HL-60 (cell line): ENCODE data around the gene TPO.
"Not testable (repeated sequence)": the region's sequence is repeated elsewhere in the genome, so short reads cannot be mapped to it uniquely, and the experiment has no call there.

Experiments
- DNase-seq, 2 experiments: peaks; one replicate each; pipeline ENCODE4 v3.0.0-alpha.2; 2010 to 2020; ENCODE audit warnings: low read depth in 1 of 2, low spot score in 1 of 2
- H3K27ac ChIP-seq: fragments of 250-450 bp; sonication (Bioruptor Pico); replicated peaks from 2 replicates; pipeline ENCODE4 v1.5.1; 2020; ENCODE audit warnings: mild to moderate bottlenecking, moderate library complexity
- H3K27me3 ChIP-seq: fragments of 250-450 bp; sonication (Bioruptor Pico); 2 replicates; pipeline ENCODE4 v1.5.1; 2021; ENCODE audit warnings: mild to moderate bottlenecking, moderate library complexity; ENCODE audit not compliant: insufficient read depth, poor library complexity, severe bottlenecking
- H3K4me3 ChIP-seq: replicated peaks from 2 replicates; pipeline ENCODE4 v1.5.1; 2011; ENCODE audit warnings: mild to moderate bottlenecking, control low read depth, low read length; ENCODE audit not compliant: insufficient read depth
- GABPA ChIP-seq: IDR thresholded peaks from 2 replicates; pipeline ENCODE4 v1.6.1; 2012; ENCODE audit warnings: low read depth
- POLR2AphosphoS5 ChIP-seq: IDR thresholded peaks from 2 replicates; pipeline ENCODE4 v1.6.1; 2012; ENCODE audit warnings: low read depth
- SPI1 ChIP-seq: IDR thresholded peaks from 2 replicates; pipeline ENCODE4 v1.6.1; 2012; ENCODE audit warnings: low read depth, mild to moderate bottlenecking, borderline replicate concordance
- TF ChIP-seq, protein P1 (sequence below): IDR thresholded peaks from 2 replicates; pipeline ENCODE4 v1.6.1; 2012; ENCODE audit warnings: low read depth; ENCODE audit not compliant: insufficient replicate concordance
- TF ChIP-seq, protein P2 (sequence below): IDR thresholded peaks from one replicate; pipeline ENCODE4 v1.5.1; 2011; ENCODE audit warnings: low read length, control low read depth, inconsistent platforms; ENCODE audit not compliant: insufficient read depth

TPO gene

DNA sequence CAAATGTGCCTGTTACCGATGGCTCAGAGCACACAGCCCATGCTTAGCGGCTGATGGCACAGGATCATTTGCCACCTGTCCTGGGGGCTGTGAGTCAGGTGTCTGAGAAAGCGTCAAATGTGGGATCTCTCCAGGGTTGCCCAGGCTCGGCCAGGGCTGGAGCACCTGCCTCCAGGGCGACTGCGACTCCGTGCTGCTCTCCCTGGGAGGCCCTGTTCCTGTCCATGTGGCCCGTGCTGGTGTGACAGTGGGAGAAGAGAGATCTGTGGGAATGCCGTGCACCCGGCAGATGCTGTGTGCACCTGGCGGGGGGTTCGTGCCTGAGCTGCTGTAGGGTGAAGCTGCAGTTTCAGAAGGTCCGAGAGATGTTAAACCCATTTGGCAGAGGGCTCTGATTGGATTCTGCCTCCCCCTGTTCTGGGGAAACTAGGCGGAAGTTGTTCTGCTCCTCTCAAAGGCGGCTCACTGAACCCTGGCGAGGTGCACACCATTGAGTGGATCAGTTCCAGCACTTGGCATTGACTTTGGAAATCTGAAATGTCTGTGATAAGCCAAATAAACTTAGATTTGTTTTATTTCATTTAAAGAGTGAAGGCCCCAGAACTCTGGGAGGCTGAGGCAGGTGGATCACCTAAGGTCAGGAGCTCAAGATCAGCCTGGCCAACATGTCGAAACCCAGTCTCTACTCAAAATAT is 34.7 kb upstream of the TPO start:
- Histone ChIP-seq H3K4me3 (no peak overlapping the region), H3K27me3 (no peaks in the 10 kb centered on the region), H3K27ac (no peak overlapping the region)
- no peak for DNase-seq
- TF ChIP-seq, protein P1, sequence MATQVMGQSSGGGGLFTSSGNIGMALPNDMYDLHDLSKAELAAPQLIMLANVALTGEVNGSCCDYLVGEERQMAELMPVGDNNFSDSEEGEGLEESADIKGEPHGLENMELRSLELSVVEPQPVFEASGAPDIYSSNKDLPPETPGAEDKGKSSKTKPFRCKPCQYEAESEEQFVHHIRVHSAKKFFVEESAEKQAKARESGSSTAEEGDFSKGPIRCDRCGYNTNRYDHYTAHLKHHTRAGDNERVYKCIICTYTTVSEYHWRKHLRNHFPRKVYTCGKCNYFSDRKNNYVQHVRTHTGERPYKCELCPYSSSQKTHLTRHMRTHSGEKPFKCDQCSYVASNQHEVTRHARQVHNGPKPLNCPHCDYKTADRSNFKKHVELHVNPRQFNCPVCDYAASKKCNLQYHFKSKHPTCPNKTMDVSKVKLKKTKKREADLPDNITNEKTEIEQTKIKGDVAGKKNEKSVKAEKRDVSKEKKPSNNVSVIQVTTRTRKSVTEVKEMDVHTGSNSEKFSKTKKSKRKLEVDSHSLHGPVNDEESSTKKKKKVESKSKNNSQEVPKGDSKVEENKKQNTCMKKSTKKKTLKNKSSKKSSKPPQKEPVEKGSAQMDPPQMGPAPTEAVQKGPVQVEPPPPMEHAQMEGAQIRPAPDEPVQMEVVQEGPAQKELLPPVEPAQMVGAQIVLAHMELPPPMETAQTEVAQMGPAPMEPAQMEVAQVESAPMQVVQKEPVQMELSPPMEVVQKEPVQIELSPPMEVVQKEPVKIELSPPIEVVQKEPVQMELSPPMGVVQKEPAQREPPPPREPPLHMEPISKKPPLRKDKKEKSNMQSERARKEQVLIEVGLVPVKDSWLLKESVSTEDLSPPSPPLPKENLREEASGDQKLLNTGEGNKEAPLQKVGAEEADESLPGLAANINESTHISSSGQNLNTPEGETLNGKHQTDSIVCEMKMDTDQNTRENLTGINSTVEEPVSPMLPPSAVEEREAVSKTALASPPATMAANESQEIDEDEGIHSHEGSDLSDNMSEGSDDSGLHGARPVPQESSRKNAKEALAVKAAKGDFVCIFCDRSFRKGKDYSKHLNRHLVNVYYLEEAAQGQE, result no peak
- no peak for TF ChIP-seq GABPA
- TF ChIP-seq, protein P2, sequence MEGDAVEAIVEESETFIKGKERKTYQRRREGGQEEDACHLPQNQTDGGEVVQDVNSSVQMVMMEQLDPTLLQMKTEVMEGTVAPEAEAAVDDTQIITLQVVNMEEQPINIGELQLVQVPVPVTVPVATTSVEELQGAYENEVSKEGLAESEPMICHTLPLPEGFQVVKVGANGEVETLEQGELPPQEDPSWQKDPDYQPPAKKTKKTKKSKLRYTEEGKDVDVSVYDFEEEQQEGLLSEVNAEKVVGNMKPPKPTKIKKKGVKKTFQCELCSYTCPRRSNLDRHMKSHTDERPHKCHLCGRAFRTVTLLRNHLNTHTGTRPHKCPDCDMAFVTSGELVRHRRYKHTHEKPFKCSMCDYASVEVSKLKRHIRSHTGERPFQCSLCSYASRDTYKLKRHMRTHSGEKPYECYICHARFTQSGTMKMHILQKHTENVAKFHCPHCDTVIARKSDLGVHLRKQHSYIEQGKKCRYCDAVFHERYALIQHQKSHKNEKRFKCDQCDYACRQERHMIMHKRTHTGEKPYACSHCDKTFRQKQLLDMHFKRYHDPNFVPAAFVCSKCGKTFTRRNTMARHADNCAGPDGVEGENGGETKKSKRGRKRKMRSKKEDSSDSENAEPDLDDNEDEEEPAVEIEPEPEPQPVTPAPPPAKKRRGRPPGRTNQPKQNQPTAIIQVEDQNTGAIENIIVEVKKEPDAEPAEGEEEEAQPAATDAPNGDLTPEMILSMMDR, result no peak
- no peak for TF ChIP-seq SPI1
- no peak for TF ChIP-seq POLR2AphosphoS5

DNA sequence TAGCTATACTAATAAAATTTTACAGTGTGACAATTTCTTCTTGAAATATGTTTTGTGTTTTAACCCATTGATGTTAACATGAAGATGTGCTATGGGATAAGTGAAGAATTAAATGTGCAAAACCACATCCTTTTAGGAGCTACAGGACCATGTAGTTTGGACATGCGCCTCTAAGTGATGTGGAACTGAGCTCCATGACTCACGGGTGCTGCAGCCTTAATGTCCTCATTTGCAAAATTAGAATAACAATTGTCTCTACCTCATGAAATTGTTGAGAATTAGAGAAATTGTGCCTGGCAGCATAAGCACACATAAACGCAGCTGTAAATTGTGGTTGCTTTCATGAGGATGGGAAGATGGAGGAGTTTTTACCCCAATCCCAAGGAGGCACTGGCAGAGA is 31.6 kb upstream of the TPO start:
- H3K27me3 ChIP-seq, result no peaks in the 10 kb centered on the region
- H3K27ac ChIP-seq, result no peak overlapping the region
- no peak for DNase-seq
- no peak overlapping the region for H3K4me3 ChIP-seq
- TF ChIP-seq, protein P2, result no peak
- TF ChIP-seq, protein P1, result no peak
- TF ChIP-seq POLR2AphosphoS5 (no peak), SPI1 (no peak), GABPA (no peak)

DNA sequence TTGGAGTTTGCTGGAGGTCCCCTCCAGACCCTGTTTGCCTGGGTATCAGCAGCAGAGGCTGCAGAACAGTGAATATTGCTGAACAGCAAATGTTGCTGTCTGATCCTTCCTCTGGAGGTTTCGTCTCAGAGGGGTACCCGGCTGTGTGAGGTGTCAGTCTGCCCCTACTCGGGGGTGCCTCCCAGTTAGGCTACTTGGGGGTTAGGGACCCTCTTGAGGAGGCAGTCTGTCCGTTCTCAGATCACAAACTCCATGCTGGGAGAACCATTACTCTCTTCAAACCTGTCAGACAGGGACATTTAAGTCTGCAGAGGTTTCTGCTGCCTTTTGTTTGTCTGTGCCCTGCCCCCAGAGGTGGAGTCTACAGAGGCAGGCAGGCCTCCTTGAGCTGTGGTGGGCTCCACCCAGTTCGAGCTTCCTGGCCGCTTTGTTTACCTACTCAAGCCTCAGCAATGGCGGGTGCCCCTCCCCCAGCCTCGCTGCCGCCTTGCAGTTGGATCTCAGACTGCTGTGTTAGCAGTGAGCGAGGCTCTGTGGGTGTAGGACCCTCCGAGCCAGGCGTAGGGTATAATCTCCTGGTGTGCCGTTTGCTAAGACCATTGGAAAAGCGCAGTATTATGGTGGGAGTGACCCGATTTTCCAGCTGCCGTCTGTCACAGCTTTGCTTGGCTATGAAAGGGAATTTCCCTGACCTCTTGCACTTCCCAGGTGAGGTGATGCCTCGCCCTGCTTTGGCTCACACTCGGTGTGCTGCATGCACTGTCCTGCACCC is 25.1 kb upstream of the TPO start:
- not testable (repeated sequence) for DNase-seq, H3K27ac ChIP-seq, H3K27me3 ChIP-seq, H3K4me3 ChIP-seq

DNA sequence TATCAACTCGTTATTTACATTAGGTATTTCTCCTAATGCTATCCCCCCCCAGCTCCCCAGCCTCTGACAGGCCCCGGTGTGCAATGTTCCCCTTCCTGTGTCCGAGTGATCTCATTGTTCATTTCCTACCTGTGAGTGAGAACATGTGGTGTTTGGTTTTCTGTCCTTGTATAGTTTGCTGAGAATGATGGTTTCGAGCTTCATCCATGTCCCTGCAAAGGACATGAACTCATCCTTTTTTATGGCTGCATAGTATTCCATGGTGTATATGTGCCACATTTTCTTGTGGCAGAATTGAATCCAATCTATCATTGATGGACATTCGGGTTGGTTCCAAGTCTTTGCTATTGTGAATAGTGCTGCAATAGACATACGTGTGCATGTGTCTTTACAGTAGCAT is 23.1 kb upstream of the TPO start:
- not testable (repeated sequence) for H3K27ac ChIP-seq, H3K27me3 ChIP-seq, DNase-seq, H3K4me3 ChIP-seq

DNA sequence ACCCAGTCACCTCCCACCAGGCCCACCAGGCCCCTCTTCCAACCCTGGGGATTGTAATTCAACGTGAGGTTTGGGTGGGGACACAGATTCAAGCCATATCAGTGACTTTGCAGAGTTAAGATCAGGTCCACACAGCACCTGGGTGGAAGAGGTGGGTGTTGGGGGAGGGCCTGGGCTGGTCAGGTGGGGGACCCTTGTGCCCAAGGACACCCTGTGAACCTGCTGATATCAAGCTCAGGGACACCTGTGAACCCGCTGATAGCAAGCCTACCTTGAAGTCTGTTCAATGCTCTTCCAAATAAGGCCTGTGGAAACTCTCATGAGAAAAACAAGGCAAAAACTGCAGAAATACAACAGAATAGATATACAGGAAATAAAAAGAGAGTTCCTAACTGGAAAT is 19.9 kb upstream of the TPO start:
- DNase-seq, result no peak
- Histone ChIP-seq H3K27ac (no peak overlapping the region), H3K27me3 (no peaks in the 10 kb centered on the region), H3K4me3 (no peak overlapping the region)
- TF ChIP-seq GABPA (no peak), POLR2AphosphoS5 (no peak), SPI1 (no peak)
- TF ChIP-seq, protein P1, result no peak
- TF ChIP-seq, protein P2, result no peak
